A172 (cell line): ENCODE measurements around the gene PHLDB1. TPM values are rescaled to one million over a fixed set of nuclear protein-coding genes. Genes with fewer than 3 reads are reported as not detected.
"Not testable (repeated sequence)": the region's sequence is repeated elsewhere in the genome, so short reads cannot be mapped to it uniquely, and the experiment has no call there.

Source experiments
- DNase-seq: peaks from one replicate; pipeline ENCODE4 v3.0.0-alpha.2; 2015; ENCODE audit warnings: low spot score
- total RNA-seq: library from RNA; depleted of rRNA; stranded (reverse); fragments of >200 nt; shearing (Covaris generic); gene quantifications from 2 replicates; pipeline ENCODE4 v1.2.3, GENCODE V29; 2014

The PHLDB1 gene
- total RNA-seq, 1 experiment from 2014 or later = 87.1 TPM

- DNase-seq = no peak
Measured at GRCh38 chr11:118605116-118605867, 2.1 kb upstream of the PHLDB1 start.

GRCh38 chr11:118606157-118606843, 1.1 kb upstream of the PHLDB1 start:
- DNase-seq = no peak

- no peak for DNase-seq
Measured at GRCh38 chr11:118606844-118607228, 579 bp upstream of the PHLDB1 start.

DNA sequence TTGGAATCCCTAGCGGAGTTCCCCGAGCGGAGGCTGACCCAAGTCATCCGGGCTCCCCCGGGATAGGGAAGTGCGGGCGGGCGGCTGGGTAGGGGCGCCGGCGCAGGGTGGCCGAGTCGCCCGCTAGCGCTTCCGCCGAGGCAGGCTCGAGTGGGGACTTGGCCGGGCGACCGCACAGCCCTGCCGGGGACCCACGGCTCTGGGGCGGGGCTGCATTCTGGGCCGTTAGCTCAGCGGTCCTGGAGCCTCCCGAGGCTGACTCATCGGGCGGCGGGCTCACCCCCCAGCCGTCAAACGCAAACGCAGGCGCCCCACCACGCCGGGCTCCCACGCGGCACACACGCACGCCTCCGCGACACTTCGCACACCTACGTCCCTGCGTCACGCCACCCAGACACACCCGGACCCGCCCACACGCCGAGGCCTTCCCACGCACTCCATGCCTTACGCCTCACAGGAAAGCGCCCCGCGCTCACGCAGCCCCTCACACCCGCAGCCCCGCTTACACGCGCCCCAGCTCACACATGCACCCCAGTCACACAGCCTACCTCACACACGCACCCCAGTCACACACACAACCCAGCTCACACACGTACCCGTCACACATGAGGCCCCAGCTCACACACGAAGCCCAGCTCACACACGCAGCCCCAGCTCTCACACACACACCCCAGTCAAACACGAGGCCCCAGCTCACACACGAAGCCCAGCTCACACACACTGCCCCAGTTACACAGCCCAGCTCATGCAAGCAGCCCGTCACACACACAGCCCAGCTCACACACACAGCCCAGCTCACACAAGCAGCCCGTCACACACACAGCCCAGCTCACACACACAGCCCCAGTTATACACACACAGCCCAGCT, 1.2 kb downstream of the PHLDB1 start:
- peak; percentile 49 for DNase-seq

DNA sequence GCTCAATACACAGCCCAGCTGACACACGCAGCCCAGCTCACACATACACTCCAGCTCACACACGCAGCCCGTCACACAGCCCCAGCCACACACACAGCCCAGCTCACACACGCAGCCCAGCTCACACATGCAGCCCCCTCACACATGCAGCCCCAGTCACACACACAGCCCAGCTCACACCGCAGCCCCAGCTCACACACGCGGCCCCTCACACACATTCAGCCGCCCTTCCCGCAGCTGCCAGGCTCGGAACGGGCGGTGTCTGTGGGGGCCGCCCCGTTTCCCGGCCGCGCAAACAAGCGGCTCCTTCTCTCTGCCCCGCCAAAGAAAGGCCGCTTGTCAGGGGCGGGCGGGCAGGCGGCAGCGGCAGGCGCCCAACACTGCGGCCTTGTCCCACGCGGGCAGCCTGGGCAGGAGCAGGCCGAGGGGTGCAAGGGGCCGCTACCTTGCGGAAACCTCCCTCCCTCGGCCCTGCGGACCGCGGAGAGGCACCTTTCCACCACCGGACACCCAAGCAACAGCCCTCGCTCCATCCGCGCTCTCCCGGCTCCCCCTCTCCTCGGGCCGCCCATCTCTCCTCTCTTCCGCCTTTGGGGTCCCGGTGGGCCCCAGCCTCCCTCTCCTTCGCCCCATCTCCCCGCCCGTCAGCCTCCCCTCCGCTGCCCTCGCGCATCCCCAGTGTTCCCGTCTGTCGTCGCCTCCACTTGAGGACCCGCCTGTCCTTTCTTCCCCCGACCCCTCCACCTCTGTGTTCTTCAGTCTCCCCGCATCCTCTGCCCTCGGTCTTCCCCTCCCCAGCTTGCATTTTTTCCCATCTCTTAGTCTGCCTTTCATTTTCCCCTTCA, 2.2 kb downstream of the PHLDB1 start:
- DNase-seq = no peak

- no peak for DNase-seq
Measured at GRCh38 chr11:118610225-118610772, 2.9 kb downstream of the PHLDB1 start.

DNA sequence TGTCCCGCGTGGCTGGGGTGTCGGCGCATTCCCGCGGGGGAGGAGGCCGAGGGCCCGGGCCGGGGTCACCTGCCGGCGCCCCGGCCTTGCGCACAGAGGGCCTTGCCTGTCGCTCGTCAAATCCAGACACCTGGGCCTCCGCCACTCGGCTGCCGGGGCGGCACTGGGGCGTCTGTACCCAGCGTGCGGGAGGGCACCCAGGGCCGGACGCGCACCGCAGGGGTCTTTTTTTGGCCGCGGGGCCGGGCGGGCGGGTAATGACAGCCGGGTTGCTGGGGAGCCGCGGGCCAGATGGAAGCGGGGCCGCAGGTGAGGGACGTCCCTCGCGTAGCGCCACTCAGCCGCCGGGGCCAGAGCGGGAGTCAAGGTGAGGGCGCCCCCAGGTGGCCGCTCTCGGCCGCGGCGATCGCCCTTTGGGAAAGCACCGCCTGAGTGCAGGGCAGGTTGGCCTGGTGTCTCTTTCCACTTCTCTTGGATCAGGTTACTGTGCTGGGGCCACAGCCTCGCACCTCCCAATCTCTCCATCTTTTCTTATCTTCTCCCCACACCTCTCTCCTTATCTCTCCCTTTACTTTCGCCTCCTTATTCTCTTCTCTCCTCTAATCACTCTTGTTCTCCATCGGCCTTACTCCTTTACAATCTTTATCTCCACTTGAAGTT, 3.5 kb downstream of the PHLDB1 start:
- DNase-seq = no peak

DNA sequence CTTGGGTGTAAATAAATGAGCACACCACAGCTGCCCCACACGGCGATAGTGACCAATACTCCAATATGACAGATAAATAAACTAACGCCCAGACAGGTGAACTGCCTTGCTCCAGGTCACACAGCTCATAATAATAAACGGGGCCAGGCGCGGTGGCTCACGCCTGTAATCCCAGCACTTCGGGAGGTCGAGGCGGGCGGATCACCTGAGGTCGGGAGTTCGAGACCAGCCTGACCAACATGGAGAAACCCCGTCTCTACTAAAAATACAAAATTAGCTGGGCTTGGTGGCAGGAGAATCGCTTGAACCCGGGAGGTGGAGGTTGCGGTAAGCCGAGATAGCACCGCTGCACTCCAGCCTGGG, 4.0 kb downstream of the PHLDB1 start:
- not testable (repeated sequence) for DNase-seq

DNA sequence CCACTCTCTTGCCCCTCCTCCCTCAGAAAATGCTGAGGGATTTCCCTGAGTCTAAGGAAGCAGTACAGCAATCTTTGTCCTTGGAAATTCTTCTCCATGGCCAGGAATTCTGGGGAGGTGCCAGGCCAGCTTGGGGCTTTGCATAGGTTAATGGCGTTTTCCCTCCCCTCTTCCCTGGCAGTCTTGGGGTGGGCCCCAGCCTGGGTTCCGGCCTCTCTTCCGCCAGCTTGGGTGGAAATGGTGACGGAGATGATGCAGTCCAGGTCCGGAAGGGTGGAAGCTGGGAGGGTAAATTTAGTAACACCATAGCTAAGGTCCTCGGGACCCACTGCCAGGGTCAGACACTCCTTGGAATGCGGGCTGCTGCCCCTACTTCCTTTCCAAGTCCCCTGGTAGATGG, 5.0 kb downstream of the PHLDB1 start:
- peak; percentile 32 for DNase-seq

DNA sequence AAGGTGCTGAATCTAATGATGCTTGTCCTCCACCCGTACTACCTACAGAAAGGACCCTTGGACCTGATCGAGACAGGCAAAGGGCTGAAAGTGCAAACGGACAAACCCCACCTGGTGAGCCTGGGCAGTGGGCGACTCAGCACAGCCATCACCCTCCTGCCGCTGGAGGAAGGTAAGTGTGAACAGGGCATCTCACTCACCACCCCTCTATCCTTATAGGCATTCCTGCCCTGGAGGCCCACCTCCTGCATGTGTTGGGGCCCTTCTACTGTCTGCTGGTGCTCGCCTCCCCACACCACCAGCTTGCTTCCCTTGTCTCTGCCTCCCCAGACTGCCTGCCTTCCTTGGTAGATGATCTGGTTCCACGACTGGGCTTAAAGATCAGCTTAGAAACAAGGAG, 7.1 kb downstream of the PHLDB1 start:
- no peak for DNase-seq

GRCh38 chr11:118615282-118615975, 8.0 kb downstream of the PHLDB1 start:
- peak; percentile 68 for DNase-seq

GRCh38 chr11:118615976-118616371, 8.6 kb downstream of the PHLDB1 start:
- no peak for DNase-seq

GRCh38 chr11:118618115-118618990, 10.9 kb downstream of the PHLDB1 start:
- peak; percentile 42 for DNase-seq

DNA sequence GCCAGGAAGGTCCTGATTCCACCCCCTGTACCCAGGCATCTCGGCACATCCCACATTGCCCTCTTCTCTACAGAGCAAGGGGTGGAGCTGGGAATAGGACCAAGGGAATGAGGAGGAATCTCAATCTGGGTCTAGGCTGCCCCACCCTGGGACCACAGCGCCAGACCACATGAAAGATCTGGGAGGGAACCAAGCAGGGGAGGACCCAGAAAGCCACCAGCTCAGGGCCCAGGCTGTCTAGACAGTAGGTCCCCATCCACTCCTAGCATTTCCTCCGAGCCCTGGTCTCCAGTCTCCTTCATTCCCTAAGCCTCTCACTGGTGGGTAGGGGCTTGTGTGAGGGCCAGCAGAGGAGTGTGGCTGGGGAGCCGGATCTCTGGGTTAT, 11.6 kb downstream of the PHLDB1 start:
- DNase-seq = peak; percentile 89

DNA sequence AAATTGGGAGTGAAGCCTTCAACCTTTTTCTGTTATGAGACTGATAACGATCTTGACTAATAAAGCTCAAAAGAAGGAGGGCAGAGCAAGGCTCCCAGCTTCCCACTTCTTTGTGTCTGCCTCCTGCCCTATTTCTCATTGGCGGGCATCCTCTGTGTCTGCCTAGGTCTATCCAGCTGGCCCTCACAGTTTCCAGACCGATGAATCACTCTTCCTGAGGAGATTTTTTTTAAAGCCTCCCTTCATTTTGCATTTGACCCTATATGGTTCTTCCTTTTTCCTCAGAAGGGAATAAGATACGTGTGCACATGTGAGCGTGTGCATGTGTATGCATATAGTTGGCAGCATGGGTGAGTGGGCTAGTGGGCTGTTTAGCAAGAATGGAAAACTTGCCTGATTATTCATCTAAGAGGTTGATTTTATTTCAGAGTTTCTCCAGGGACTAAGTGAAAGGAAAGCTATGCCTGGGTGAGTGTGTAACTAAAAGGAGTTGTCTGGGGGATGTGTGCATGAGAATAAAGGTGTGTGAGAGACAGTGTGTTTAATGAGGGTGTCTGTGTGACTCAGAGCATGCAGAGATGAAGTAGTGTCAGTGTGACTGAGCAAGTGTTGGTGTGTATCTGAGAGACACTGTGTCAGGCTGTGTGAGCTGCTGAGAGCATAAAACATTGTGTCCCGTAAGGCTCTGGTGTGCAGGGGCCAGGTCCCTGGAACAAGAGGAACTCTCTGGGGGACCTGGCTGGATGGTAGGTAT, 12.2 kb downstream of the PHLDB1 start:
- DNase-seq = peak; percentile 93

GRCh38 chr11:118620529-118621070, 13.2 kb downstream of the PHLDB1 start:
- DNase-seq = peak; percentile 85

DNA sequence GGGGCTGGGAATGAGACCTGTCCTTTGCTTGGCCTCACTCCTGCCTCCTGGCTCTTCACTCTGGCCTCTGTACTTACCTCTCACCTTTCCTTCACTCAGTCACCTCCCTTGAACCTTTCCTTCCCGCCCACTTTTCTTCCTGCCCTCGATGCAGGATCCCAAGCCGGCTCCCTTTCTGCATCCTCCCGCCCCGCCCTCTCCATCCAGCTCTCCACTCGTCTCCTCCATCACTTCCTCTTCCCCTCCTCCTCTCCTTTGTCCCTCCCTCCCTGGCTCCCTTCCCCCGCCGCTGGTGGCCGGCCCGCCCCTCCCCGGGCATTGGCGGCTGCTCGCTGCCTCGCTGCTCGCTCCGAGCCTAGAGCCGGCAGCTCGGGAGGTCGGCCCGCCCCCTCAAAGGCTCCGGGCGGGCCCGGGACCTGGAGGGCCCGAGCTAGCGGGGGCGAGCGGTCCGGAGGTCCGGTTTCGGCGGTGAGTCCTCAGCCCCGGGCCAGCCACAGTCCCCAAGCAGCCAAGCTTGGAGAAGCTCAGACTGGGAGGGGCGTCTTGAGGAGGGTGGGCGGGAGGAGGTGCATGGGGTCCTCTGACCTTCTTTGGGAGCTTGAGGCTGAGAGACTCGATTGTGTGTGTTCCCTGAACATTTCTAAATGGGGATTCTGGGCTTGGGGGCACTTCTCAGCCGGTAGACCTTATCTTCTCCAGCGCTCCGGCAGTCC, 13.8 kb downstream of the PHLDB1 start:
- peak; percentile 86 for DNase-seq
